HEK293T (cell line): ENCODE measurements around the gene DUS2.

Experiments used
- ARNT ChIP-seq: fragments of 450-650 bp; IDR thresholded peaks from 2 replicates; pipeline ENCODE4 v1.6.1; 2017; ENCODE audit warnings: mild to moderate bottlenecking
- BHLHE40 ChIP-seq: fragments of 450-650 bp; IDR thresholded peaks from 2 replicates; pipeline ENCODE4 v1.6.1; 2016; ENCODE audit warnings: mild to moderate bottlenecking, moderate library complexity, borderline replicate concordance
- CTBP1 ChIP-seq: fragments of 450-650 bp; IDR thresholded peaks from 2 replicates; pipeline ENCODE4 v1.6.1; 2016; ENCODE audit warnings: borderline replicate concordance
- FOXM1 ChIP-seq: fragments of 450-650 bp; IDR thresholded peaks from 2 replicates; pipeline ENCODE4 v1.6.1; 2017; ENCODE audit warnings: mild to moderate bottlenecking, borderline replicate concordance
- LEF1 ChIP-seq: fragments of 450-650 bp; IDR thresholded peaks from 2 replicates; pipeline ENCODE4 v1.6.1; 2017; ENCODE audit warnings: mild to moderate bottlenecking, borderline replicate concordance
- NFRKB ChIP-seq: fragments of 450-650 bp; IDR thresholded peaks from 2 replicates; pipeline ENCODE4 v1.6.1; 2016; ENCODE audit warnings: mild to moderate bottlenecking, moderate library complexity
- SP1 ChIP-seq: fragments of 450-650 bp; IDR thresholded peaks from 2 replicates; pipeline ENCODE4 v1.6.1; 2017
- SUZ12 ChIP-seq: fragments of 450-650 bp; IDR thresholded peaks from 2 replicates; pipeline ENCODE4 v1.6.1; 2016; ENCODE audit warnings: mild to moderate bottlenecking
- TARDBP ChIP-seq: fragments of 450-650 bp; IDR thresholded peaks from 2 replicates; pipeline ENCODE4 v1.6.1; 2016
- ZNF384 ChIP-seq: fragments of 450-650 bp; IDR thresholded peaks from 2 replicates; pipeline ENCODE4 v1.6.1; 2016

- TF ChIP-seq ZNF384 (no peak), NFRKB (no peak), FOXM1 (no peak), ARNT (no peak), SUZ12 (no peak), SP1 (no peak), BHLHE40 (no peak), LEF1 (no peak), TARDBP (no peak), CTBP1 (no peak)
These were observed 36.1 kb upstream of the DUS2 start for GRCh38 chr16:67986949-67987348.
